ENCODE data around the gene EPB41L1. TPM values are rescaled to one million over a fixed set of nuclear protein-coding genes. Genes with fewer than 3 reads are reported as not detected.

The EPB41L1 gene
- total and polyA plus RNA-seq, 11 donors: 7.1 to 29.8 (median 17.3) TPM

GRCh38 chr20:36175475-36175995, 21.0 kb downstream of the EPB41L1 start:
- intact Hi-C loops (cut with DNase I): no loop called here

GRCh38 chr20:36177716-36178115, 23.2 kb downstream of the EPB41L1 start:
- ATAC-seq (no peak), DNase-seq (no peak)
- H3K4me3 ChIP-seq: no peak overlapping the region
- WGBS, 4 donors: 89 to 97% (median 93%) methylated on average over 4 to 7 of the region's 7 CpGs
- TF ChIP-seq POLR2A (IDR thresholded peaks at IDR 0.05): no peak
- no peak for TF ChIP-seq CTCF (IDR thresholded peaks at IDR 0.05)
- no peak overlapping the region for H3K27ac ChIP-seq
- no peaks in the 10 kb centered on the region for H3K27me3 ChIP-seq
- peaks cover 0 to 7% (median 0%) of the 10 kb centered on the region in 12 donors for H3K4me1 ChIP-seq
- intact Hi-C loops (cut with DNase I): no loop called here
- H3K9me3 ChIP-seq: no peaks in the 10 kb centered on the region
- H3K36me3 ChIP-seq: peaks cover 0 to 61% (median 0%) of the 10 kb centered on the region in 9 donors

More at GRCh38 chr20:36175475-36175995, 21.0 kb downstream of the EPB41L1 start:
- Histone ChIP-seq H3K27ac (no peak overlapping the region), H3K4me3 (no peak overlapping the region), H3K27me3 (no peaks in the 10 kb centered on the region), H3K9me3 (no peaks in the 10 kb centered on the region), H3K36me3 (peaks cover 0 to 48% (median 0%) of the 10 kb centered on the region in 9 donors), H3K4me1 (peaks cover 0 to 7% (median 0%) of the 10 kb centered on the region in 12 donors)
- WGBS, 4 donors: 93 to 94% (median 94%) methylated on average over 10 of the region's 10 CpGs
- TF ChIP-seq CTCF (IDR thresholded peaks at IDR 0.05) (no peak), POLR2A (IDR thresholded peaks at IDR 0.05) (no peak)
- ATAC-seq (no peak), DNase-seq (no peak)

GRCh38 chr20:36179170-36179945, 24.8 kb downstream of the EPB41L1 start:
- DNase-seq (no peak), ATAC-seq (no peak)
- no peaks in the 10 kb centered on the region for H3K9me3 ChIP-seq
- H3K4me3 ChIP-seq: no peak overlapping the region
- WGBS, 4 donors: 87 to 90% (median 88%) methylated on average over 8 to 9 of the region's 9 CpGs
- no peaks in the 10 kb centered on the region for H3K27me3 ChIP-seq
- peaks cover 0 to 71% (median 0%) of the 10 kb centered on the region in 9 donors for H3K36me3 ChIP-seq
- TF ChIP-seq POLR2A (IDR thresholded peaks at IDR 0.05) (no peak), CTCF (IDR thresholded peaks at IDR 0.05) (no peak)
- H3K4me1 ChIP-seq: no peaks in the 10 kb centered on the region
- no peak overlapping the region for H3K27ac ChIP-seq
- intact Hi-C loops (cut with DNase I): no loop called here

GRCh38 chr20:36180323-36180722, 25.8 kb downstream of the EPB41L1 start:
- intact Hi-C loops (cut with DNase I): no loop called here
- Histone ChIP-seq H3K4me3 (no peak overlapping the region), H3K9me3 (no peaks in the 10 kb centered on the region), H3K27me3 (no peaks in the 10 kb centered on the region), H3K36me3 (peaks cover 0 to 73% (median 1%) of the 10 kb centered on the region in 9 donors), H3K27ac (no peak overlapping the region), H3K4me1 (no peaks in the 10 kb centered on the region)
- ATAC-seq (no peak), DNase-seq (no peak)
- TF ChIP-seq POLR2A (IDR thresholded peaks at IDR 0.05) (no peak), CTCF (IDR thresholded peaks at IDR 0.05) (no peak)

Data from heart left ventricle (tissue), 16 donors.